GM19452 (cell line): ENCODE results near the gene PRKAR1B.

Experiments
- ATAC-seq: cut with Tn5 transposase; IDR thresholded peaks from one replicate; pipeline ENCODE4 v1.9.1; 2021; ENCODE audit not compliant: unreplicated experiment

Gene PRKAR1B

DNA sequence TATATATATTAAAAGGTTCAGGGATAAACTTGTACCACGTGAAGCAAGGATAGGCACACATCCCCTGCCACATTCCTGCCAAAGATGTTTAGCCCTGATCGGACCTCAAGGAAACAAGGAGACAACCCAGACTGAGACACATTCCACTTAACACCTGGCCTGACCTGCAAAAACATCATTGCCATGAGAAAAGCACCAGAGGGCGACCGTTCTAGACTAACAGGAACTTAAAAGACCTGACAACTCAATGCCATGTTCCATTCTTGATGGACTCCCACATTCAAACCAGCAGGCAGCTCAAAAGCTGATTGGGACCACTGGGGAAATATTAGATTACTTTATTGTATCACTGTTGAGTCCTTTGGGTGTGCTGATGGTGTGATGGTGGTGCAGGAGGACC is 199.4 kb downstream of the PRKAR1B start:
- no peak for ATAC-seq

DNA sequence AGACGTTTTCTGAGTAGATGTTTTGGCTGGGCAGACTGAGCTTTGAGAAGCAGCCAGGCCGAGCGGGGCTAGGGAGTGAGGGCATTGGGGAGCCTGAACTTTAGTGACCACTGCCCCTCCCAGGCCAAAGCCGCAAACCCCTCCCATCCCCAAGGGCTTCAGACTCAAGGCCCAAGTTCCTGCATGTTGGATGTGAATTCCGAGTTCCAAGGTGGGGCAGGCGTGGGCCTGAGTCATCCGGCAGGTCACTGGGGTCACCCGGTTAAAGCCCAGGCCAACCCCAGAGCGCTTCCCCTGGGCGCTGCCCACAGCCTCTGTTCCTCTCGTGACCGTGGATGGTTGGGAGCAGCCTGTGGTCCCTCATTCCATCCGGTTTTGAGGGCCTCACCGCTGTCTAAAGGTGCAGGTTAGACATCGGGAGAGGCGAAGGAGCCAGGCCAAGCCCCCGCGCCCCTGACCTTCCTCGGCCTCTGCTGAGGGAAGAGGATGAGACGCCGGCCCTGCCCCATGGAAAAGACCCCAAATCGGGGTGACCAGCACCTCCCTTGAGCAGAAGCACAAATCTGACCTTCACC is 200.5 kb downstream of the PRKAR1B start:
- no peak for ATAC-seq

DNA sequence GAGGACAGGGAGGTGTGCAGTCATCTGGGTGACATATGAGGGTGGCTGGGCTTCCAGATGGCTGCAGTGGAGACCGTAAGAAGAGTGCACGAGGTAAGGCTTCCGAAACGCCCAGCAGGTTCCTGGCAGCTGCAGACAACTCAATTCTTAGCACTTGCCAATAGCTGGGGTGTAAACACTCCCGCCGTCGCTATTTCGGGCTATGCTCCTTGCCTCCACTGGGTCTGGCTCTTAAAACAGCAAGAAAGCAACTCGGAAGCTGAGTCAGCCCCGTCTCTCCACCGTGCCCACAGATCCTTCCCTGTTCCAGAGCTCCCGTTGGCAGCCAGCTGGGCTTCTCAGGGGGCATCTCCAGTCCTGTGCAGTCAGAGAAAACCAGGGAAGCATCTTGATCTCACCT is 201.3 kb downstream of the PRKAR1B start:
- ATAC-seq = no peak

DNA sequence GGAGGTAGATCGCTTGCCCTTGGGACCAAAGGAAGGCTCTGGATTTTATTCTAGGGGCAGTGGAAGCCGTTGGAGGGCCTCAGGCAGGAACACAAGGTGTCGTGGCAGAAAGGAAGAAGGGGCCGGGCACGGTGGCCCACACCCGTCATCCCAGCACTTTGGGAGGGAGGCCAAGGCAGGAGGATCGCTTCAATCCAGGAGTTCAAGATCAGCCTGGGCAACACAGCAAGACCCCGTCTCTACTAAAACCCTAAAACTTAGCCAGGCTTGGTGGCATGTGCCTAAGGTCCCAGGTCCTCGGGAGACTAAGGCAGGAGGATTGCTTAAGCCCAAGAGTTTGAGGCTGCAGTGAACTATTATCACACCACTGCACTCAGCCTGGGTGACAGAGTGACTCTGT is 202.3 kb downstream of the PRKAR1B start:
- no peak for ATAC-seq

DNA sequence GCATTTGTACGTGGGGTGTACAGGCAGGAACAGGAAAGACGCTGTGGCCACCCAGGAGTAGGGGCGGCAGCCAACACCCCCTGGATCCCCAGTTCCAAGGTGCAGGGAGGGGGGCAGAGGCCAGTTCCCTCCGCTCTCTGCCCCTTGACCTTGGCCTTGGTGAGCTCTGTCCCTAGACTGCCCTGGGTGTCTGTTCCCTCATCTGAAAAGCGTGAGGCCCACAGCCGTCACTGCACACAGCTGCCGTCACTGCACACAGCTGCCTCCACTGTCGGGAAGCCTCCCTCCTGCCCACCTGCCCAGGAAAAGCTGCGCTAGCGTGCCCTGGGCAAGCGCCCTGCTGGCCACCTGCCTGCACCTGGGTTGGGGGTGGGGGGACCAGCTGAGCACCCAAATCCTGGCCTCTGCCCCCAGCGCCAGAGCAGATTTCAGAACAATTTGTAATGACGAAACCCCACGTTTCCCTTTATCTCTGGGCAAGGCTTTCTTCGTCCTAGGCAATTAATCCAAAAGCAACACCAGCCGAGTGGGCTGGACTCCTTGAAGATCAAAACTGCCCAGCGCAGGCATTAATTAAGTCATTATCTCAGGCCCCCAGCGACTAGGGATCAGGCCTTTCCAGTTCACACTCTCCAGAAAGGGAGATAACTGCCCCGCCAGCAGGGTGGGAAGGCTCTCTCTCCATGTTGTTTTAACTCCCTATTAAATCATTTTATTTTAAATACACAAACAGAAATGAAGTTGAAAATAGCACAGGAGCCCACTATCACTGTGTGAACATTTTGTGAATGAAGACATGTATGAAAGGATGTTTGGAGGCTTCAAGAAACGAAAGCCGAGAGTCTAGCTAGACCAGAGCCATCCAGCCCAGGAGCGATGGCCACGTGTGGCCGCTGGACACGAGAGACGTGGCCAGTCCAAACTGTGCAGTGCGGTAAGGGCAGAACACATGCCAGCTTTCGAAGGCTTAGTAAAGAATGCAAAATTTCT is 203.4 kb downstream of the PRKAR1B start:
- ATAC-seq = no peak

DNA sequence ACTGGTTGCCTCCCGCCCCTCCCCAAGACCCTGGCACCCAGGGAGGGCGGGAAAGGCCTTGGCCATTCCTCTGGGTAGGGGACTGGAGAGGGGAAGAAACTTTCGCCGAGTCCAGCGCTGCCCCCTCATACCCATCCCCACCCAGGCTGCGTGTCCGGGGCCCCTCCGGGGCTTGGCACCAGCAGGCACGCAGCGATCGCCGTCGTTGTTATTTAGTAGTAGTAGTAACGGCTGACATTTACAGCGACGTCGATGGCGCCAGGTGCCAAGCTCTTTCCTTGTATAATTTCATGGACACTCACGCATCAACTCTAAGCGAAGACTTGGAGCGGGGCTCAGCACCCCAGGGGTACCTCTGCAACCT is 204.1 kb downstream of the PRKAR1B start:
- ATAC-seq = no peak

DNA sequence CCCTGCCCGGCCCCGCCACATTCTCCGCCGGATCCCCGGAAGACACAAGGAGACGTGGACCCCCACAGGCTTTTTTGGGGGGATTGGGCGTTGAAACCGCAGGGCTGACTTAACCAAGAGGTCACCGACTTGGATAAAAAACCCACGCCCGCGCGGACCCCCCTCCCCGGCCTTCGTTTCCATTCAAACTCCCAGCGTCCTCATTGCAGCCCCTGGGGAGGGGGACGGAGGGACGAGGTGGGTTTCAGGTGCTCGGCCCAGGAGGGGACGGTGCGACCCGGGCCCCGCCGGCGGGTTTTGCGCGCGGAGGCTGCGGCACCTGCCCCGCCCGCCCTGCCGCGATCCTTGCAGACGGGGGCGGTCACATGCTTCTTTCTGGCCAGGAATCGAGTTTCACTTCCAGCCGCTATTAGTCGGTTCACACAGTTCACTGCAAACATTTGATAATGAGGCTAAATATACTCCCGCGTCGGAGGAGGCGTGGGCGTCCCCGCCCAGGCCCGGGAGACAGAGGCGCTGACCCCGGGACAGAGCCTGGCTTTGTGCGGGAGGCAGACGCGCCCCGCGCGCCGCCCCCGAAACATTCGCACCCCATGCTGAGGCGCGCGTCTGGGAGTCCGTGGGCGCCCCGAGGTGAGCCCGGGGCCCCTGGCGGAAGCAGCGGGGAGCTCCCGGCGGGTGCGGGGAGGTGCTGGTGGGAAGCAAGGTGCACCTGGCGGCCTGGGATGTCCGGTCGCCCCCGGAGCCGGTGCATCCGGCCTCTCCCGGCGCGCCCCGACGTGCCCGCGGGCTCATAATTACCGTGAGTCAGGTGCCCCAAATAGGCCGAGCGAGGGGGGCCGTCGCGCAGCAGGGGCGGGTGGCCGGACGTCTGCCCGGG is 204.8 kb downstream of the PRKAR1B start:
- no peak for ATAC-seq

DNA sequence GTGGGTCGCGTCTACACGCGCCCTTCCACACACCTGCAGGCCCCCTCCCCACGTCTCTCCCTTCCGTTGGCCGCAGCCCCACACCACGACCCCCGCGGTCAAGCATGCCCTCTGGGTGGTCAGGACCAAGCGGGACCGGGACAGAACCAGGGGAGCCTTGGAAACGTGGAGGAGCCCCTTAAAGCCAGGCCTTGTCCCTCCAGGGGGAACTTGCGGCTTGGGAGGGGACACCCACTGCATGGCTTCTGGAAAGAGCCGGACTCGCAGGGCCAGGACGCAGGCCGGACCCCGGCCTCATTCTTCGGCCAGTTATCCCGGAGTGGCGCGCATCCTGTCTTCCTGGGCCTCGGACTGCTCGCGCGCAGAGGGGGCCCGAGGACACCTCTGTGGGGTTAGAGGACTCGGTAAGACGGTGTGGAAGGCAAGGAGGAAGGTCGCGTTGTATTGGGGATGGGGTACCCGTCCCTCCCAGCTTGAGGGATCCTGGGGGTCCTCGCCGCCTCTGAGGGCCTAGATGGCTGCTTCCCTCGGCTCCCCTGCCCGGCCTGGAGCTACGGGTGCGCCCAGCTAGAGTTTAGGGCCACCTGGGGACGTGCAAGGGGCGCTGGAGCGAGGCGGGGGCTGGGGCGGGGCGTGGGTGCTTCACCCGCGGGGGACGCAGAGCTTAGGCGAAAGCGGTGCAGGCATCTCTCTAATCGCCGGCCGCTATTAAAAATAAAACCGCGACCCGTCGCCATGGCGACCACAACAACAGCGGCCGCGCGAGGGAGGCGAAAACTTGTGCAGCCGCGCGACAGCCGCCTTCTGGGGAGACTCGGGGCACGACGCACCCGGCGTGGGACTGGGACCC is 205.6 kb downstream of the PRKAR1B start:
- ATAC-seq = no peak

DNA sequence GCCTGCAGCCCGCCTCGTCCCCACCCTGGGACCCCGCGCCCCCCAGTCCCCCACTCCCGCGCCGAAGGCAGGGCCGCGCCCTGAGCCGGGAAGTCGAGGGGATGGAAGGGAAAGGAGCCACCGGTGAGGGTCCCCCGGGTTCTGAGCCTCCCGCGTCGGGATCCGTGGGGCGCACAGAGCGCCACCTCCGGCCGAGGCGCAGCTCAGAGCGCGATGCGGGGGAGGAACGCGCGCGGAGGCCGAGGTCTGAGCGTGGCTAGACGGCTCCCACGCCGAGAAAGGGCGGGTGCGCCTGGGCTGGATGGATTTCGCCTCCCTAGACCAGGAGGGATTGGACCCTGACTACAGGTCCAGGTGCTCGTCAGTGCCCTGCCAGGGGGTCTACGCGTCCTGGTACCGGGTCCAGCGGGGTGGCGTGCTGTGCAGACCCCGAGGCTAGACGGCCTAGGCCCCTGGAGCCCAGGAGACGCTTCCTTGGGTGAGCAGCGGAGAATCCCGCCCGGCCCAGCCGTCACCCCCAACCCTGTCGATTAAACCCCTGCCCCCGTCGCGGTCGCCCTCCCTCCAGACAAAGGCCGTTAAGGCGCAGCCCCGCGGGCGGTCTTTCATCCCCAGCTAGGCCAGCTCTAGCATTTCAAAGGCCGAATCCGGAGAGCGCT is 206.4 kb downstream of the PRKAR1B start:
- ATAC-seq = no peak

DNA sequence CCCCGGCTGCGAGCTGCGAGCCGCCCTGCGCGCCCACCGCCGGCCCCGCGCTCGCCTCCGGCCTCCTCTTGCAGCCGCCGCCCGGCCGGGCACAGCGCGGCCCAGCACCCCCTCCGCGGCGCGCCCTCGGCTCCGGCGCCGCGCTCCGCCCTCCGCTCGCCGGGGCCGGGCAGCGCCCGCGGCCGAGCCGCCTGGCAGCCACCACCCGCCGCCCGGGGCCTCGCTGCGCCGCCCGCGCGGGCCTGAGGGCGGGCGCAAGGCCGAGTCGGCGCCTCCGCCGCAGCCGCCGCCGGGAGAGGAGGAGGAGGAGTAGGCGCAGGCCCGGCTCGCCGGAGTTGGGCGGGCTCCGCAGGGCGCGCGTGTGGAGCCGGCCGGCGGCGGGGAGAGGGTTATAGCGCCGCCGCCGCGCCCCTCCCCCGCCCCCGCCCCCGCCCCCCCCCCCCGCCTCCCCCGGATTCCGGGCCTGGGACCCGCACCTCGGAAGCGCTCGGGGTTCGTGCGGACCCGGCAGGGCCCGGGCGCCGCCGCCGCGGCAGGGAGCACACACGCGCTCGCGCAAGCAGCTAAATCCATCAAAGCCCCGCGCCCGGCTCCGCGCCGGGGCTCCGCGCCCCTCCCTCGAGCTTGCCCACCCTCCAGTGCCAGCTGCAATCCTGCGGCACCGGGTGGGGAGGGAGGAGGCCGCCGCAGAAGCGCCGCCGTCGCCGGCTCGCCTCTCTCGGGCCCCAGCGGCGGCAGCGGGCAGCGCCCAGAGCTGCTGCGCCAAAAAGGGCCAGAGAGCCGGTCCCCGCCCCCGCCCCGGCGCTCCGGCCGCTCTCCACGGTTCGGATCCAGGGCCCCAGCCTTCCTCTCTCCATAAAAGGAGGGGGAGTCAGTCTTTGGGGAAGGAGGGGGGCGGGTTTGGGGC is 207.3 kb downstream of the PRKAR1B start, which contains the start of gene PDGFA:
TSS of gene PDGFA (minus strand) at position 363 of the 907 bp plus-strand sequence. CDS start 845 bp downstream, outside the sequence.
- no peak for ATAC-seq

DNA sequence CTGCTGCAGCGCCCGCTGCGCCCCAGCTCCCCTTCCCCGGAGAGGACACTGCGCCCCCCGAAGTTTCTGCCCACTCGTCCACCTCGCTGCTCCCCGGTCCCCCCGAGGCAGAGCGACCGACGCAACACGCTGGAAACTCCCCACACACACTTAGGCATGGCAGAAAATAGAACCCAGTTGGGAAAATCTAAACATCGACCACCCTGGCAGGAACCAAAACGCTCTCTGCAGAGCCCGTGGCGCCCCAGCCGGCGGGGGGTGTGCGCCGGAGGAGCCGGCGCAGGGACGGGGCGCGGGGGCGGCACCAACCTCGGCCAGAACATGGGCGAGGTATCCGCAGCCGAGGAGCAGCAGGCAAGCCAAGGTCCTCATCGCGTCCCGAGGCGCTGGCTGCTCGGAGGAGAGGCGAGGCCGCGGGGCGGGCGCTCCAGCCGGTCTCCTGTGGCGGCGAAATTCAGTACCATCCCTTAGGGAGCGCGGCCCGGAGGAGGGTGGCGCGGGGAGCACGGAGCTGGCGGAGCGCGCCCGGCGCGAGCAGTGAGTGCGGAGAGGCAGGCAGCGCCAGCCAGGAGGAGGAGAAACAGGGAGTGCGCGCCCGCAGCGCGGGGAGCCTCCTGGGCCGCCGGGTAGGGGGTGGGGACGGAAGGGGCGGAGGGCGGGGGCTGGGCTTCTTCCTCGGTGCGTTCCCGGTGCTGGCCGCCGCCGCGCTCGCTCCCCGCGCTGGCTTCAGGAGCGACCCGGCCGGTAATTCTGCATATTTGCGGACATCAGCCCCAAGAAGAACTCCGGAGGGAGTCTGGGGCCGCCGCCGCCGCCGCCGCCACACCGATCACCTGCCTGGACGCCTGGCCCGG is 208.2 kb downstream of the PRKAR1B start:
- no peak for ATAC-seq

DNA sequence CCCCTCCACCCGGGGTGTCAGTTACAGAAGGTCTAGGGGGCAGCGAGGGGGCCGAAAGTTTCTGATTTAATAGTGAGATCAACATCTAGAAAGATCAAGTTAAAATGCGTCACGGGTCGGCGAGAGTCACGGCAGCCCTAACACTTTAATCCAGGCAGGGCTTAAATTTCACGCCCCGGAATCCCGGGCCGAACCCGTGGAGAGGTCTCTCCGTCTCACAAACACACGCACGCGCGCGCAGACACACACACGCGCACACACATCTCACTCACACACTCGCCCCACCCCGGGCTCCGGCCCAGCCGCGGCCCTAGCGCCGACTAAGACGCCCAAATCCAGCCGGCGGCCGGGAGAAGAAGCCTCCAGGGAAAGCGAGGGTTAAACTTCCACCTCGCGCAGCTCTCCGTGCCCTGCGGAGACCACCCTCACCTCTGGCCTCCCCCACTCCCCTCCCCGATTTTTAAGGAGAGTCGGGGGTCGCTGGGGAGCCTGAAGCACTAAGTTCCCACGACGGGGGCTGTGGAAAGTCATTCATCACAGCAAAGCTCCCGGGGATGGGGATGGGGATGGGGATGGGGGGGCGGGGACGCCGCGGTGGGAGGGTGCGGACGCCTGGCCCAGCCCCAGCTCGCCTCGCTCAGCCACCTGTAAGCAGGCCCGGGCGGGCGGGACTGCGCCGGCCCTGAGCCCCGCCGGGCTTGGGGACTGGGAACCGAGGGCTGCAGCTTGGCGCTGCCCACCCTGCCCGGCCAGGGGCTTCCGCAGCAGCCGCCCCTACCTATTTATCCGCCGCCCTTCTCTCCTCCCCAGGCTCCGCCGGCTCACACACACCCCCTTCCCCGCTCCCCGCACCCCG is 209.1 kb downstream of the PRKAR1B start:
- ATAC-seq = no peak

DNA sequence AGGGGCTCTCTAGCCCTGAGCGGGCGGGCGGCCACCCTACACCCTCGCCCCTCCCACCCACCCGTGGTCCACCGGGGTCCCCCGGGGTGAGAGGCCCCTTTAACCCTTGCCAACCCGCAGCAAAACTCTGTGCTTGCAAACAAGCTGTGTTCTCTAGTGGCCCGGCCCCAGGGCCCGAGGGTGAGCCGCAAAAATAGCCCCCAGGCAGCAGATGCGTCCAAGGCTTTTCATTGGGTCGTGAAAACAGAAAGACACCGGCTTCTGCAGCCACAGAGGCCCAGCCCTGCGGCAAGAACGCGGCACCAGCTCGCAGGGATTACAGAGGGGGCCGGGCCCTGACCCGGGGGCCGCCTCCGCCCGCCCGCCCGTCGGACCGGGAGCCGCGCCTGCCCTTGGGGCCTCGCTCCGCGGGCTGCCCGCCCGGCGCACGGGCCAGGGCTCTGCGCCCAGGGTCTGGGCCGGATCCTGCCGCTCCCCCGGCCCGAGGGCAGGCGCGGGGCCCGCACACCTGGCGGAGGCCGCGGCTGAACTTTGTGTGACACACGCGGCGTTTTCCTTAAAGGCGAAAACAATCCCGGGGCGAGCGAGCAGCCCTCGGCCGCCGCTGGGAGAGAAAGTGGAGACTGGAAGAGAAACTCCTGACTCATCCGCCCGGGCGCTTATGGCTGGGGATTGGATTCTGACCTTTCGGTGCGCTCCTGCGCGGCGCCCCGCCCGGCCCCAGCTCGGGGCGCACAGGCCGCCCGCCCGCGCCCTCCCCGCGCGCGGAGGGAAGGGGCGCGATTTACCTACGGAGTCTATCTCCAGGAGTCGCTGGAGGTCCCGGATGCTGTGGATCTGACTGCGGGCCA is 210.2 kb downstream of the PRKAR1B start:
- ATAC-seq = no peak

DNA sequence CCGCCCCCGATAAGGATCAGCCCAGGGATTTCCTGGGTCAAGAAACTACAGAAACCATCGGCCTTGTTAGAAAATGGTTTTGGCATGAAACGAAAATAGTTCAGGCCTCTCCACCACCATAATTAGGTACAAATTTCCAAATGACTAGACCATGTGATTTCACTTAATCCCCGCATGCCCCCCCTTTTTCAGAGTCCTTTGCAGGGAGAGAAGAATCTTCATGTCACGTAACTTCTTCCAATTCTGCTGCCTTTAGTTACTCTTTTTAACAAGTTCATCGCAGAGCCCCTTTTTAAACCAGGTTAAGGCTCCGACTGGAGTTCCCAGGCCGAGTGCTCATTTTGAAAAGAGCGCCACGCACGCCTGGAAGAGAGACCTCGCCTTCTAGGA is 210.9 kb downstream of the PRKAR1B start:
- no peak for ATAC-seq

DNA sequence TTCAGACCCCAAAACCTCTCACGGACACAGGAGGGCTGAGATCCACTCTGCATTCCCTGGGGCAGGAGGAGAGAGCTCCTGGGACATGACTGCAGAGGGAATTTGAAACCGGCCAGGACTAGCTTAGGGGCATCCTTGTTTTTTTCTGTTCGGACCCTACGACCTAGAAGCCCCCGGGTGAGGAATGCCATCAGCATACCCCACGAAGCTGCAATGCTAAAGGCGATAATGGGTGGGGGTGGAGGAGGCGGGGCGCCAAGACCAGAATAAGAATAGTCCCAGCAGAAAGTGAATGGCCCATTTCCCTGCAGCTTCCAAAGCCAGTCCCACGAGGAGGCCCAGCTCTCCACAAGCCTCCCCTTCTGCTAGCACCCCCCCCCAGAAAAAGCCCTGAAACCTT is 211.5 kb downstream of the PRKAR1B start:
- ATAC-seq = no peak
